ENCODE results near the gene IL11RA.
"Not testable (repeated sequence)": the region's sequence is repeated elsewhere in the genome, so short reads cannot be mapped to it uniquely, and the experiment has no call there.

IL11RA gene

DNA sequence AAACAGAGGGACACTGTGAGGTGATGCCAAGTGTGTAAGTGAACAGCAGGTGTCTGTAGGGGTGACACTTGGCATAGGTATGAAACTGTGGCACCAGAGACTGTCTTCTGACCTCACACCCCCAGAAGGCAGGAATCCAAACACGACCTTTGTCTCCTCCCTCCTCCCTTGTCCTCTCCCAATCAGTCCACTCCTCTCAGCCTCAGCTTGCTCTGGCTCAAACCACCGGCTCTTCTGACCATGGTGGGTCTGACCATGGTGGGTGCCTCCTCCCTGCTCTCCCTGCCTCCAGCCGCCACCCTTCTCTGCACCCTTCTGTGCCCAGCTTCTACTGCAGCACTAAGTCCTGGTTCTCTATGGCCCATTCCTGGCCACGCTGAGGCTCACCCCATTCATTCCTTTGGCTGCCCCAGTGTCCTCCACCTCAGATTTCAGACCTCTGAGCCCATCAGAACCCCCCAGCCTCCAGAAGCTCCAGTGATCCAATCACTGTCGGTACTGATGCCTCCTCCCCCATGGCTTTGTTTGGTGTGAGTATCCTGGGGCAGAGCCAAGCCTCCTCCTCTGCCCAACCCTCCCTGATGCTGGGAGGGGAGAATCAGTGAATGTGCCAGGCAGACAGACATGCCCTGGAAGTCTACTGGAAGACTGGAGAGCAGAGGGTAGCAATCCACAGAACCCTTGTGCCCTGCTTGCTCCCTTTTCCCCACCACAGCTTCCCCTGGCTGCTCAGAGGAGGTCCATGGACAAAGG, 21.4 kb upstream of the IL11RA start:
- DNase-seq, result no peak

DNA sequence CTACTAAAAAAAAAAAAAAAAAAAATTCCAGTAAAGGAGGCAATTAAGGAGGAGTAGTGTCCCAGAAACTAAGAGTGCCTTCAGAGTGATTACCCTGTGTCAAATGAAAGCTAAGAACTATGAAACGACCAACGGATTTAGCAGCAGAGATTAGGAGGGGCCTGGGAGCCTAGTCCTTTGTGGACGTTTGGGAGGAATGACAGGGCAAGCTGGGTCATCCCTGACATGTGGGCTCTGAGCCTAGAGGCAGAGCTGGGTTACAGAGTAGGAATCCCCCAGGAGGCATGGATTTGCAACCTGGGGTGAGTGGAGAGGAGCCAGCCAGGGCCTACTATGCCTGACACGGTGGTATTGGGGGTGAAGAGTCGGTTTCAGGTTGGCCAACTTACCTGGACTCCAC, 18.8 kb upstream of the IL11RA start:
- no peak for DNase-seq

DNA sequence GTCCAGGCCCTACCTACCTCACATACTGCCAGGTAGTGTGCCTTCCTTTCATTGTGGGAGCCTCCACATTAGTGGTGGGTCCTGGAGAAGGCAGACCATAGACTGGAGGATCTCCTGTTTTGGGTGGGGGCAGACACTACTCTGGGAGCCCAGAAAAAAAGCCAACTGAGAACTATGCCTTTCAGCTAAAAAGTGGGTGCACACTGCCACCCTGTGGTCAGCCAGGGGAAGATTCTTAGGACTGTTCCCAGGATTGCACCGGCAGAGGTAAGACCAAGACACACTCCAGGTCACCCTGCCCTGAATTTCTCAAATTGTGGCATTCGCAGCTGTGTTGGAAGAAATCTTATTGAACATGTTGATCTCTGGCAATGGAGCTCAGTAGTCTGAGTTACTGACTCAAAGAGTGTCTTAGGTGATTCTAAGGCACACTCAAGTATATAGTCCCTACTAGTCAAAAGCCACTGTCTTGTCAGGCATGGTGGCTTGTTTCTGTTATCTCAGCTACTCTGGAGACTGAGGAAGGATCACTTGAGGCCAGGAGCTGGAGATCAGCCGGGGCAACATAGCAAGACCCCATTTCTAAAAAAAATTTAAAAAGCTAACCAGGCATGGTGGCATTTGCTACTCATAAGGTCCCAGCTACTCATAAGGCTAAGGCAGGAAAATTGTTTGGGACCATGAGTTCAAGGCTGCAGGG, 18.0 kb upstream of the IL11RA start:
- DNase-seq, result peak; percentile 59

DNA sequence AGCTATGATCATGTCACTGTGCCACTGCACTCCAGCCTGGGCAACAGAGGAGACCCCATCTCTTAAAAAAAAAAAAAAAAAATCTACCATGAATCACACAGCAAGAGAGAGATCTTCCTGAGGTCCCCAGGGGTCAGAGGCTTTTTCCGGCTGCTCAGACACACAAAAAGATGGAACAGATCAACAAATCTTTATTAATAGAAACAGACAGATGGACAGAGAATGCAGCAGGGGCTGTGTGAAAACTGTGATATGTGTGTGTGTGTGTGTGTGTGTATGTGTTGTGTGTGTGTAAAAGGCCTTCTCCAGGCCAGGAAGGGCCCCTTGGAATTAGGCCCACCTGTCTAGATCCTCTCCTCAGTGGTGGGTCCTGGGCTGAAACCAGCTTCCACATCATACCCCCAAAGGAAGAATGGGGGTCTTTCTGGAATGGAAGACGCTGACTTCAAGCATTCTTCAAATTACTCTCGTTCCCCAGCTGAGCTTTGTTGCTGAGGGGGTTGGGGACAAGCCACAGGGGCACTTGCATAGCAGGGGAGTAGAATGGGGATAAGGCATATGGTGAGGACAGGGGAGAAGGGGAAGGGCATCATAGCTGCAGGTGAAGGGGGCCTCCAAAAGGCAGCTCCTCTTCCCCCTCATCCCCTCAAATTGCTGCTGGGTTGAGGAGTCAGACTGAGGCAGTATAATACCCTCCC, 17.3 kb upstream of the IL11RA start:
- DNase-seq, result no peak

DNA sequence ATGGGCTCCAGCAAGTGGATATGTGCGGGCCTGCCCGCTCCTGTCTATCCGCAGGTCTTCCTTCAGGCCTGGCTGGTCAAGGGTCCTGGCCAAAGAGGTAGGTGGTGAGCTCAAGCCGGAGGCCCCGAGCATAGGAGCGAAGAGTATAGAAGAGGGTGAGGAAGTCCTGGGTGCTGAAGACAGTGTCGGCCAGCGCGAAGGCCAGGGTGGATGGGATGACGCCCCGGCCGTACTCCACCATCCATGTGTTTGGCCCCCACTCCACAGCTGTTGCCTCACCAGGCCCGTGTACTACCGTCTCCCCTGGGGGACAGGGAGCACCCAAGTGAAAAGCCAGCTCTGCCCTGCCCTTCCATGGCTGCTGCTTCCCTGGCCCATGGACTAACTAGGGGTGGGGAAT, 16.4 kb upstream of the IL11RA start:
- no peak for DNase-seq

DNA sequence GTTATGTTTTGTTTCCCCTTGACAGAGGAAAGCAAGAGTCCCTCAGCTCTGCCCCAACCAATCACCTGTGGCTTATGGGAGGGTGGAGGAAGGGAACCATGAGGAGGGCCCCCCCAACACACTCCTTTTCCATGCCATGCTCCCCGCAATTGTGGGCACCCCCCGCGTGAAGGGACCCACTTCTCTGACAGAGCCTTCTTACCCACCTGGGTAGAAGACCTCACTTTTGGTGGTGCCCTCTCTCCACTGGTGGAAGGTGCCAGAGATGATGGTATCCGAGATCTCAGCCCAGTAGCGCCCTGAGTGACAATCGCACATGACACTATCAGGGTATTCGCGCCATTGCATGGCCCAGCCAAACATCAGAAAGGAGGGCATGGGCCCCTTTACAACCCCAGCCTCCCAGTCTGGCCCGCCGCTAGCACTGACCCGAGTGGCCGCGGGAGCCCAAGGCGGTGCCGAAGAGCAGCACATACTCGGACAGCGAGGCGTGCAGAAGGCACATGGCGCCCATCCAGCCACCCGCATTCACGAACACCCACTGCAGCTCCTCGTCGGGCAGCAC, 15.1 kb upstream of the IL11RA start:
- no peak for DNase-seq

DNA sequence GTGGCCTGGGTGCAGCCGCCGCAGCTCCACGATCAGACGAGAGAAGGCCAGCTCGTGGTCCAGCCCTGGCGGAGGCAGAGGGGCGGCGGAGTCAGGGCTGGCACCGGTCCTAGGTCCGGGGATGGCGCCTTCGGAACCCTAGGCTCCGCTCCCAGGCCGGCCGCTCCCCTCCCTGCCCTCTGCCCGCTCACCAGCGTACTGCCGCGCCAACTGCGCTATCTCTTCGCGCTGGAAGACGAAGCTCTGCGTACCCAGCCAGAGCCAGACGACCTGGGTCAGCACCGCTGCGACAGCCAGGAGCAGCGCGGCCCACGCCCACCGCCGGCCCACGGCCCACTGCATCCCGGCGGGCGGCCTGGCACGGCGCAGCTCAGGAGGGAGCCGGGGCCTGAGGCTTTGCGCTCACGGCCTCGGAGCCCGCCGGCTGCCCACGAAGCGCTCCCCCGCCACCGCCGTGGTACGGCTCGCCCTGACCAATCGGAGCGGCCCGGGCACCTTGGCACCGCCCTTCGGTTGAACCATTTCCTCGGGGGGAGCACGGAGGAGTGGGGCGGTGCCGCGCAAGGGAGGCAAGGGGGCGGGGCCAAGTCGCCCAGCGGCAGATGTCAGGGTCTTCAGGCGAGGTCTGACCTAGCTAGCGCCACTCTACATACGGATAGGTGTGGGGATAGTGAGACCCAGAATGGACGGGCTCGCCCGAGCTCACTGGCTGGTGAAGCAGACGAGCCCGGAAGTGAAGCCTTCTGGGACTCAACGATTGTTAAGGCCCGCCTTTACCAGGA, 14.4 kb upstream of the IL11RA start, which contains the start of gene SIGMAR1:
Gene SIGMAR1, minus strand, starts transcription at position 432 of the 782 bp plus-strand sequence. Its CDS starts 90 bp downstream, at position 342.
- DNase-seq, result peak; percentile 90

DNA sequence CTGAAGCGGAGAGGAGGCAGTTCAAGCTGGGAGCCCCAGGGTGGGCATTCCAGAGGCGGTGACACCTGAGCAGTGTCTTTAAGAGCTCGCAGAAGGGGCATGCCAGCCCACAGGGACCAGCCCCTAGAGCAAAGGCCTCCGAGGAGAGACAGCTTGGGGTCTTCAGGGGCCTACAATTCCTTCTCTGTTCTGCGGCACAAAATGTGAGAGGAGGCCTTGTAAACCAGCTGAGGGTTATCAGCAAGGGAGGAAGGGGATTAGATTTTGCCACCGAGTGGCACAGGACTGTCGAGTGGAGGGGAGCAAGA, 13.9 kb upstream of the IL11RA start:
- DNase-seq, result no peak

DNA sequence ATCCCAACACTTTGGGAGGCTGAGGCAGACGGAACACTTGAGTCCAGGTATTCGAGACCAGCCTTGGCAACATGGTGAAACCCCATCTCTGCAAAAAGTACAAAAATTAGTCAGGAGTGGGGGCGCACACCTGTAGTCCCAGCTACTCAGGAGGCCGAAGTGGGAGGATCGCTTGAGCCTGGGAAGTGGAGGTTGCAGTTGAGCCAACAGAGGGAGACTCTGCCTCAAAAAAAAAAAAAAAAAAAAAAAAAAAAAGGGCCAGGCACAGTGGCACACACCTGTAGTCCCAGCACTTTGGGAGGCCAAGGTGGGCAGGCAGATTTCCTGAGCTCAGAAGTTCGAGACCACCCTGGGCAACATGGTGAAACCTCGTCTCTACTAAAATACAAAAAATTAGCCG, 12.7 kb upstream of the IL11RA start:
- DNase-seq, result not testable (repeated sequence)

DNA sequence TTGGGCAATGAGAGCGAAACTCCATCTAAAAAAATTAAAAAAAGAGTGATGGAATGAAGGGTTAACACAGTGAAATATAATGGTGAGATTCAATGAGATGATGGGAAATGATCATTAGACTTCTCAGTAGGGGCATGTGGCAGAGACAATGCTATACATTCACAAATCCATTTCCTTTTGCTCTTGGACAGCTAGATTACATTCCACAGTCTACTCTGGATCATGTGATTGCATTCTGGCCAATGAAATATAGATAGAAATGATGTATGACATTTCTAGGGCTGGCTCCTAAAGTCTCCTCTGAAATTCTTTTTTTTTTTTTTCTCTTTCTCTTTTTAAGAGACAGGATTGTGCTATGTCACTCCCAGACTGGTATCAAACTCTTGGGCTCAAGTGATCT, 9.3 kb upstream of the IL11RA start:
- no peak for DNase-seq

DNA sequence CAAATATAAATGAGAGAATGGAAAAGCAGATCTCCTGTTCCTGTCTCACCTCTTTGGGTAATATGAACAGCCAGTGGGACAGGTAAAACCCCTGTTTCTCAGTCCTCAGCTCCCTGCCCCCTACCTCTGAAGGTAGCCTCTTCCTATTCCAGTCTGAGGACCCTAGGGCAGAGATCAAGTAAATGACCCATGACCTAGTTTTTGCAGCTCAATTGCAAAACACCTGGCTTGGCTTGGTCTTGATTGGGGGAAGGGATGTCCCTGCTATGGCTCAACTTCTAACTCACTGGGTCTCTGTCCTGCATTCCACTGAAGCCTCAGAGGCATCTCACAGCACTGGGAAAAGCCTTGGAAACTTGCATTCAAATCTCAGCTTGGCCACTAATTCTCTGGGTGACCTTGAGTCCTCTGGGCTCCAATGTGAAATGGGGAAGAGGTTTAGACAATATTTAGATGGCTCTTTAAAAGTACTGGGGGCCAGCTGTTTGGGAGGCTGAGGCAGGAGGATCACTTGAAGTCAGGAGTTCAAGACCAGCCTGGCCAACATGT, 7.1 kb upstream of the IL11RA start:
- DNase-seq, result no peak

DNA sequence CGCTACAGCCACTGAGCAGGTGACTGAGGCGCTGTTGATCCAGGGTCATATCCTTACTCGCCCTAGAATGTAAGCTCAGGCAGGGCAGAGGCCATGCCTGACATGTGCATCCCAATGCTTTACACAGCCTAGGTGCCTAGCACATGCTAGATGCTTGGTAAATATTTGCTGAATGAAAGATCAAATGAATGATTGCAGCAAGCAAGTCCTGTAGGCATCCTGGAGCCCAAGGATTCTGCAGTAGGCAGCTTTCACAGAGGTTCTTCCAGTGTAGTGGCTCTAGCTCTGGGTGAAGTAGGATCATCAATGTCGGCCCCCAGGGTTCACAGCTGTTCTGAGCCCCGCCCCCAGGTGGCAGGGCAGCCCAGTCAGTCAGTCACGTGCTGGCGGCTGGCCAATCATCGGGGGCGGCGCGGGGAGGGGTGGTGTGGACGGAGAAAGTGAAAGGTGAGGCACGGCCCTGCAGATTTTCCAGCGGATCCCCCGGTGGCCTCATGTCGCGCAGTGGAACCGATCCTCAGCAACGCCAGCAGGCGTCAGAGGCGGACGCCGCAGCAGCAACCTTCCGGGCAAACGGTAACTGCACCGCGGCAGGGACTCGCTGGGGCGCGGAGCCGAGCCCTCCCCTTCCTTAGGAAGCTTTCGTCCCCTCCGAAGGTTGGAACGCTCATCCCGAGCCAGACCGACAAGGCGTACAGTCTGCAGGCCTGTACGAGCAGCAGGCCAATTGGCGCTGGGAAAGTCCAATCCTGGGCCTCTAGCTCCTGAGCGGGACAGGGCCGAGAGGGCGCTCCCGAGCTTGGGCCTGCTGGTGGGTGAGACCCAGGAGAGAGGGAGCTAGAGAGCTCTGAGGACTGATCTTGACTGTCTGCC, 5.5 kb upstream of the IL11RA start, which contains the start of gene GALT:
Gene GALT, plus strand, starts transcription at position 465 of the 873 bp plus-strand sequence. Its CDS starts 30 bp downstream, at position 495.
- peak; percentile 97 for DNase-seq

DNA sequence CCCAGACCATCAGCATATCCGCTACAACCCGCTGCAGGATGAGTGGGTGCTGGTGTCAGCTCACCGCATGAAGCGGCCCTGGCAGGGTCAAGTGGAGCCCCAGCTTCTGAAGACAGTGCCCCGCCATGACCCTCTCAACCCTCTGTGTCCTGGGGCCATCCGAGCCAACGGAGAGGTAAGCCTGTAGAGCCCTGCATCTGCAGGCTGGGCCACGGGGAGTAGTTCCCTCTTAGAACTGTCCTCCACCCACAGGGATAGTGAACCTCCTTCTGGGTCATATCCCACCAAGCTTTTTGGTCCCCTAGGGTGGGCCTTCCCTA, 4.9 kb upstream of the IL11RA start:
- no peak for DNase-seq

DNA sequence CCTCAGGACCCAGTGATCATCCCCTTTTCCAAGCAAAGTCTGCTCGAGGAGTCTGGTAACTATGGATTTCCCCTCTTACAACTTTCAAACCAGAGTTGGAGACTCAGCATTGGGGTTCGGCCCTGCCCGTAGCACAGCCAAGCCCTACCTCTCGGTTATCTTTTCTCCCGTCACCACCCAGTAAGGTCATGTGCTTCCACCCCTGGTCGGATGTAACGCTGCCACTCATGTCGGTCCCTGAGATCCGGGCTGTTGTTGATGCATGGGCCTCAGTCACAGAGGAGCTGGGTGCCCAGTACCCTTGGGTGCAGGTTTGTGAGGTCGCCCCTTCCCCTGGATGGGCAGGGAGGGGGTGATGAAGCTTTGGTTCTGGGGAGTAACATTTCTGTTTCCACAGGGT, 4.3 kb upstream of the IL11RA start:
- no peak for DNase-seq

DNA sequence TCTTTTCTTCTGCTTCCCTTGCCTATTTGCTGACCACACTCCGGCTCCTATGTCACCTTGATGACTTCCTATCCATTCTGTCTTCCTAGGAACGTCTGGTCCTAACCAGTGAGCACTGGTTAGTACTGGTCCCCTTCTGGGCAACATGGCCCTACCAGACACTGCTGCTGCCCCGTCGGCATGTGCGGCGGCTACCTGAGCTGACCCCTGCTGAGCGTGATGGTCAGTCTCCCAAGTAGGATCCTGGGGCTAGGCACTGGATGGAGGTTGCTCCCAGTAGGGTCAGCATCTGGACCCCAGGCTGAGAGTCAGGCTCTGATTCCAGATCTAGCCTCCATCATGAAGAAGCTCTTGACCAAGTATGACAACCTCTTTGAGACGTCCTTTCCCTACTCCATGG, 3.3 kb upstream of the IL11RA start:
- DNase-seq, result no peak

DNA sequence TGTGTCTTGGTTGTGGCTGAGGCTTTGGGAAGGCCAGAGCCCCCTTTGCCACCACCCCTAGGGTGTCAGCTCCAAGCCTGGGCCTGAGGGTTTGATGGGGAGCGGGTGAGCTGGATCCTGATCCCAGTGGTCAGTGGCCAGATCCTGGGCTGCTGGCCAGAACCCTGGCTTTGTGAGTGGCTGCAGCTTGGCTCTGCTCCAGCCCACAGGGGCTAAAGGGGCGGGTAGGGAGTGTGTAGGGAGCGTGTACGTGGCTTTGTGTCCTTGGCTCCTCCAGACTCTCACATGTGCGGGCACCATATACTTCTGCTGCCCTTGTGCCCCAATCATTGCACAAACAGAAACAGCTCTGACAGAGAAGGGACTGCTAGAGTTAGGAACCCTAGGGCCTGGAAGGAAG, 1.2 kb upstream of the IL11RA start:
- DNase-seq, result no peak

DNA sequence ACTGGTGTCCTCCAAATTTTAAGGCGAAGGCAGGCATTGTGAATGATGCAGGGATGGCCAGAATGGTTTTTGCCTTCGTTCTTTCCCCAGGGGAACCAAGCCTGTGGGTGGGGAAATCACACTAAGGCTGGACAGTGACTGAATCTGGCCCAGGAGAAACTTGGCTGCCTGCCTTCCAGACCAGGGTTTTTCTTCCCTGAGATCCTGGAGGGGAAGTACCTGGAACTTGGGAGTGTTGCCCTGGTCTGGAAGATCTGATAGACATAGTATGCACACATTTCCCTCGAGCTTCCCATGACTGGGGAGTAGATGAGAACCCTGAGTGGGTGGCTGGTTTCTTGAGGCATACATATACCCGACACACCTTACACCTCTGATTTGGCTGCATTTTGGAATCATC, 664 bp upstream of the IL11RA start:
- DNase-seq, result no peak

DNA sequence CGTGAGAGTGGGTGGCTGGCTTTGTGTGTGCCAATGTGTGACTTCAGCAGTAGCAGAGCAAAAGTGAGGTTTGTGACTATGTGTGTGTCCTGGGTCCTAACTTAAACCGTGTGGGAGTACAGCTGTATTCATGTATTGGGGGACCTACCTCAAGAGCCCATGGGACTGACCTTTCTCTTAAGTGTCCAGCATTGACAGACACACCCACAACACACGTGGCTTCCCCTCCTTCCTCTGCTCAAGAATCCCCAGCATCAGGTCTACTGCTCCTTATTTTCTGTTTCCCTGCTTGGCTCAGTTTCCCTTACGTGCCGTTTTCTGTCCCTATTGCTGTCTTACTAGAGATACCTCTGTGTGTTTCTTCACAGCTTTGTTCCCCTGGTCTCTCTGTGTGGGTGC, 616 bp downstream of the IL11RA start:
- DNase-seq, result no peak

DNA sequence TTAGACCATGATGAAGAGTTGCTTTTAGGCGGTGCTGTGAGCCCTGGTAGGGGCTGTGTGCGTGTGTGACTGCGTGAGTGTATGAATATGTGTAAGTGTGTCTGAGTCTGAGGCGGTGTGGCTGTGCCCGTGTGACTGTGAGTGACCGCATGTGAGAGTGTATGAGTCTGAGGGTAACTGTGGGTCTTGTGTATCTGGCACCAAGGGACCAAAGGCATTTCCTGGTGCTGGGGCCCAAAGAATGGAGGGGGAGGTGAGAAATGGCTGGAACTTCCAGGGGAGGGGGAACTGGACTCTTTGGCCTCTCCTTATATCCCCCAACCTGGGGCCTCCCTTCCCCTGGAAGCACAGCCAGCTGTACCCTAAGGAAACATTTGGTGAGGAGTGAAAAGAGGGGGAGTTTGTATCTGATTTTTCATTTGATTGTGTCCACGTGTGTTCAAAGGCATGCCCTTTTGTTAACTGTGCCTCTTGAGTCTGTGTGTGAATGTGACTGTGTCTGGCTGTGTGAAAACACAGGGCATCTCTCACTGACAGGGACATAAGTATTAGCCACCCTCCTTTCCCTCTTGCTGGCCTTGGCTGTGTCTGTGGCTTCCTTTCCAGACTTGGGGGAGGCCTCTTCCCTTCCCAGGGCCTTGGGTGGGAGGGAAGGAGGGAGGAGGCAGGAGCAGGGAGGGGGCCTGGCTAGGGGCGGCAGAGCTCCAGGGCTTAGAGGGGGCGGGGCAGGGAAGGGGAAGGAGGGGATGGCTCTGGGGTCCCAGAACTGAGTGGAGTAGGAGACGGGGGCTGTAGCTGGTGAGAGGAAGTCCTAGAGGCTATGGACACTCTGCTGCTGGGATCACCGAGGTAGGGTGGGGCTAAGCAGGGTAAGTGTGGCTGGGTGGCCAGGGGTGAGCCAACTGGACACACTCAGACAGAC, 1.4 kb downstream of the IL11RA start:
- no peak for DNase-seq

DNA sequence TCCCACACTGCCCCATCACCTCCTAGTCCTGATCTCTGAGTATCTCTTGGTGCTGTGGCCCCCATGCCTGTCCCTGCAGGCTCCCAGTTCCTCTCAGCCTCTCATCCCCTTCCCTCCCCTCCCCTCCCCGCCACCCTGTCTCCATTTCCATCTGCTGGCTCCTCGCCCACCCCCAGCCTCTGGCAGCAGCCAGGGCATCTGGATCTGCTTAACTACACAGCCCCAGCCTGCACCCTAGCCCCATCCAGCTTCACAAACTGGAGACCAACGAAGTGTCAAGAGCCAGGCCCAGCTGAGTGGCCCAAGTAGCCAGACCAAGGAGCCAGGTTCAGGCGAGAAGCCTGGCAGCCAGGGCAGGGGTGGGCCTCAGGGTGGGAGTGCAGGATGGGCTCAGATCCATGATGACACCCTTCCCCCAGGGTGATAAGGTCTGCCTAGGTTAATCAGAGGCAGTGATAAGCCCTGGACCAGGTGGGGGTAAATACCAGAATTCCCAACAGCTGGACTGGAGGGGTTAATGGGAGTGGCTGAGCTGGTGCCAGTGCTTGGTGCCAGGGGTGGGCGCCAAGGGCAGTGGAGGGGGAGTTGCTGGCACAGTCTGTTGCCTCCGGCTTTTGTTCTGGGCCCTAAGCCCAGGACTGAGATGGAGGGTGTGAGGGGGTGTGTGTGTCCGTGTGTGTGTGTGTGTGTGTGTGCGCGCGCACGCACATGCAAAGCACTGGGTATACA, 2.5 kb downstream of the IL11RA start:
- no peak for DNase-seq

Measured in effector CD8-positive, alpha-beta T cell (primary cell).